OCI-LY3 (cell line): ENCODE data around the gene PERCC1.

ENCODE experiments used
- H2AFZ ChIP-seq: fragments of 200-600, 300-600 bp; shearing (Covaris generic); 2 replicates; pipeline ENCODE4 v1.6.0; 2014; ENCODE audit warnings: antibody characterized with exemption, low read depth, low read length
- H3K27ac ChIP-seq: fragments of 200-600, 300-600 bp; sonication (generic); 2 replicates; pipeline ENCODE4 v1.5.1; 2014; ENCODE audit warnings: mild to moderate bottlenecking, low read length, moderate library complexity, mixed read lengths
- H3K27me3 ChIP-seq: fragments of 200-600, 300-600 bp; sonication (generic); 2 replicates; pipeline ENCODE4 v1.6.1; 2014; ENCODE audit warnings: low read depth, low read length, mixed read lengths
- H3K36me3 ChIP-seq: fragments of 200-600, 300-600 bp; sonication (generic); replicated peaks from 2 replicates; pipeline ENCODE3; 2014; ENCODE audit warnings: low read depth, low read length, mixed read lengths
- H3K4me1 ChIP-seq: fragments of 300-600, 200-600 bp; sonication (generic); 2 replicates; pipeline ENCODE4 v1.6.1; 2014; ENCODE audit warnings: low read length, mixed read lengths
- H3K4me2 ChIP-seq: fragments of 200-600, 300-600 bp; sonication (generic); 2 replicates; pipeline ENCODE4 v1.6.1; 2014; ENCODE audit warnings: low read length, mixed read lengths
- H3K4me3 ChIP-seq: fragments of 300-600, 200-600 bp; sonication (generic); 2 replicates; pipeline ENCODE4 v1.5.1; 2014; ENCODE audit warnings: antibody characterized with exemption, mild to moderate bottlenecking, low read length, moderate library complexity
- H3K79me2 ChIP-seq: fragments of 300-600, 200-600 bp; shearing (Covaris generic); 2 replicates; pipeline ENCODE4 v1.6.1; 2014; ENCODE audit warnings: mild to moderate bottlenecking, low read length, mixed read lengths
- H3K9ac ChIP-seq: fragments of 300-600, 200-600 bp; shearing (Covaris generic); 2 replicates; pipeline ENCODE4 v1.6.0; 2014; ENCODE audit warnings: mild to moderate bottlenecking, low read length, moderate library complexity
- H3K9me3 ChIP-seq: fragments of 200-600, 300-600 bp; shearing (Covaris generic); 2 replicates; pipeline ENCODE4 v1.6.1; 2014; ENCODE audit warnings: low read length, mixed read lengths; ENCODE audit not compliant: insufficient read depth
- H4K20me1 ChIP-seq: fragments of 200-600, 300-600 bp; sonication (generic); 2 replicates; pipeline ENCODE4 v1.6.1; 2016; ENCODE audit warnings: low read length, mixed read lengths; ENCODE audit not compliant: insufficient read depth
- EZH2phosphoT487 ChIP-seq: fragments of 200-600 bp; shearing (Covaris generic); IDR thresholded peaks from 2 replicates; pipeline ENCODE4 v1.6.1; 2018; ENCODE audit warnings: antibody characterized with exemption, mixed run types, low read depth
- TF ChIP-seq, protein P1 (sequence below): fragments of 200-600, 300-600 bp; sonication (generic); IDR thresholded peaks from 2 replicates; pipeline ENCODE4 v1.5.1; 2014; ENCODE audit warnings: antibody characterized with exemption, low read length, low read depth

Gene PERCC1

DNA sequence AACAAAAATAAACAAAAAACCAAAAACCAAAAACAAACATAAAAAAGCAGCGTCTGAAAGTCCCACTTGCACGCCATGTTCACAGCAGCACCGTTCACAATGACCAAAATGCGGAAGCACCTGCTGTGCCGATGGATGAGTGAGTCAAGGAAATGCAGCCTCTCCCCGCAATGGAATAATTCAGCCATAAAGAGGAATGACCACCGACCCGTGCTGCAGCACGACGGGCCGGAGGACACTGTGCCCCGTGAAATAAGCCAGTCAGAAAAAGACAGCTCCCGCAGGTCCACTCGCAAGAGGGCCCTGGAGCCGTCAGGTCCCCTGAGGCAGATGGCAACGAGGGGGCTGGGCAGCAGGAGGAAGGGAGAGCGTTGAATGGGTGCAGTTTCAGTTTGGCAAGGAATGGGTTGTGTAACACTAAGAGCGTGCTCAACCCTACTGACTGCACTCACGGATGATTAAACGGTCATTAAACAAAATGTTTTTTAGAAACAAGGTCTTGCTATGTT, 38.9 kb downstream of the PERCC1 start:
- no peak overlapping the region for H3K27ac ChIP-seq
- no peak overlapping the region for H3K4me2 ChIP-seq
- H4K20me1 ChIP-seq, result no peaks in the 10 kb centered on the region
- peaks cover 49% of the 10 kb centered on the region for H3K79me2 ChIP-seq
- H3K4me1 ChIP-seq, result peaks cover 4% of the 10 kb centered on the region
- no peaks in the 10 kb centered on the region for H3K36me3 ChIP-seq
- no peaks in the 10 kb centered on the region for H3K27me3 ChIP-seq
- H3K4me3 ChIP-seq, result no peak overlapping the region
- no peak overlapping the region for H2AFZ ChIP-seq
- H3K9me3 ChIP-seq, result no peaks in the 10 kb centered on the region
- TF ChIP-seq, protein P1, sequence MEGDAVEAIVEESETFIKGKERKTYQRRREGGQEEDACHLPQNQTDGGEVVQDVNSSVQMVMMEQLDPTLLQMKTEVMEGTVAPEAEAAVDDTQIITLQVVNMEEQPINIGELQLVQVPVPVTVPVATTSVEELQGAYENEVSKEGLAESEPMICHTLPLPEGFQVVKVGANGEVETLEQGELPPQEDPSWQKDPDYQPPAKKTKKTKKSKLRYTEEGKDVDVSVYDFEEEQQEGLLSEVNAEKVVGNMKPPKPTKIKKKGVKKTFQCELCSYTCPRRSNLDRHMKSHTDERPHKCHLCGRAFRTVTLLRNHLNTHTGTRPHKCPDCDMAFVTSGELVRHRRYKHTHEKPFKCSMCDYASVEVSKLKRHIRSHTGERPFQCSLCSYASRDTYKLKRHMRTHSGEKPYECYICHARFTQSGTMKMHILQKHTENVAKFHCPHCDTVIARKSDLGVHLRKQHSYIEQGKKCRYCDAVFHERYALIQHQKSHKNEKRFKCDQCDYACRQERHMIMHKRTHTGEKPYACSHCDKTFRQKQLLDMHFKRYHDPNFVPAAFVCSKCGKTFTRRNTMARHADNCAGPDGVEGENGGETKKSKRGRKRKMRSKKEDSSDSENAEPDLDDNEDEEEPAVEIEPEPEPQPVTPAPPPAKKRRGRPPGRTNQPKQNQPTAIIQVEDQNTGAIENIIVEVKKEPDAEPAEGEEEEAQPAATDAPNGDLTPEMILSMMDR, result no peak
- TF ChIP-seq EZH2phosphoT487, result no peak
- H3K9ac ChIP-seq, result no peak overlapping the region

DNA sequence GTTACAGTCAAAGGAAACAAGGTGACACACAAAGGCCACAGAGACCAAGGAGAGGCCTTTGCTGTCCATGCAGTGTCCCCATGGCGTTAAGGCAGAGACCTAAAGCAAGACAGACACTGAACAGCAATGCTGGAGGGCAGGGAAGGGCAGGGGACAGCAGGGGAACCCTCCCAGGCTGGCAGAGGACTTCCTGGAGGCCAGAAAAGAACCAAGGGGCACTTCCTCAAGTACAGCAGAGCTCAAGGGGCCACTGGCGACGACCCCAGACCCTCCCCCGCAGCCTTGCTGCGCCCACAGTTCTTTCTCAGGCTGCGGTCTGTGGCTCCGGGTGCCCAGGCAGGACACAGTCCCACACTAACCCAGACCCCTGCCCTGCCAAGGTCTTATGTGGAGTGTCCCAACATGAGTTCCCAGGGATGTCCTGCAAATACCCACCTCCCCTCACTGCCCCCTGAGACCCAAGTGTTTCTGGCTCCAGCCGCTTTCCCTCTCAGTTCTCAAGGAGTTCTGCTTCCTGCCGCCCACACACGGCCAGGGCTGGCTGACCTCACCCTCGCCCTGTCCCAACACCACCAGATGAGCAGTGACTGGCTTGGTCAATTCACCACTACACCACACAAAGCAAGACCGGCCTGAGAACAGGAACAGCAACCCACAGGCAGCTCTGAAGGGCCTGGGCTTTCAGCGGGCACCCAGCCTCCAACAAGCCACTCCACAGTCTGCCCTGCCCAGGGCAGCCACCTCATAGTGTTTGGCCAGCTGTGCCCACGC, 39.8 kb downstream of the PERCC1 start:
- no peak overlapping the region for H3K4me2 ChIP-seq
- H3K36me3 ChIP-seq, result no peaks in the 10 kb centered on the region
- H4K20me1 ChIP-seq, result no peaks in the 10 kb centered on the region
- no peak for TF ChIP-seq EZH2phosphoT487
- TF ChIP-seq, protein P1, result no peak
- H3K9me3 ChIP-seq, result no peaks in the 10 kb centered on the region
- H3K79me2 ChIP-seq, result peaks cover 57% of the 10 kb centered on the region
- H3K9ac ChIP-seq, result no peak overlapping the region
- H3K27ac ChIP-seq, result no peak overlapping the region
- no peaks in the 10 kb centered on the region for H3K27me3 ChIP-seq
- peaks cover 6% of the 10 kb centered on the region for H3K4me1 ChIP-seq
- H3K4me3 ChIP-seq, result no peak overlapping the region
- no peak overlapping the region for H2AFZ ChIP-seq

DNA sequence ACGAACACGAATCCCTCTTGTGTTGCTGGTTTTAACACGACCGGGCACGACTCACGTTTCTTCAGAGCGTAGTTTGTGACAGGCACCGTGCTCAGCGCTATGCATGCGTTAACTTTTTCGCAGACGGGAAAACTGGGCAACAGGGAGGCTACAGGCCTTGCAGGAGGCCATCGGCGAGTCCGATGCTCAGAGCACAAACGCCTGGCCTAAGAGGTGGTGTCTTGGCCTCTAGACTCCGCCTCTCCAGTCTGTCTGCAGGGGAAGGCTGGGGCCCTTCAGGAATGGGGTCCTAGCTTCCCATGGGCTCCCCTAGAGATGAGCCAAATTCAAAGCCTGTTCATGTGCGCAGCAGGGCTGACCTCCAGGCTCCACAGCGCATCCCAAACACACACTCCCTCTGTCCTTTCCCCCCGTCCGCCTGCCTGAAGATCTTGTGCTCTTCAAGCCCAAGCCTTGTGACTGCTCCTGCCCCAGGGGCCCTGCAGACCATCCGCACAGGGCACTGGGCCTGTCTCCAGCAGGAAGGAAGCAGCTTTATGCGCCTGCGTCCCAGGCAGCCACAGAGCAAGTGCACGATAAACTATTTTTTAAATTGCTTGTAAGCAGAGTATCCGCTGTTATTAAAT, 40.8 kb downstream of the PERCC1 start:
- Histone ChIP-seq H3K4me1 (peaks cover 8% of the 10 kb centered on the region), H3K36me3 (no peaks in the 10 kb centered on the region), H3K4me2 (no peak overlapping the region), H3K9ac (no peak overlapping the region), H3K27me3 (no peaks in the 10 kb centered on the region), H2AFZ (no peak overlapping the region), H3K27ac (no peak overlapping the region), H3K79me2 (peaks cover 57% of the 10 kb centered on the region), H3K4me3 (no peak overlapping the region), H4K20me1 (no peaks in the 10 kb centered on the region), H3K9me3 (no peaks in the 10 kb centered on the region)
- TF ChIP-seq, protein P1, result no peak
- no peak for TF ChIP-seq EZH2phosphoT487

DNA sequence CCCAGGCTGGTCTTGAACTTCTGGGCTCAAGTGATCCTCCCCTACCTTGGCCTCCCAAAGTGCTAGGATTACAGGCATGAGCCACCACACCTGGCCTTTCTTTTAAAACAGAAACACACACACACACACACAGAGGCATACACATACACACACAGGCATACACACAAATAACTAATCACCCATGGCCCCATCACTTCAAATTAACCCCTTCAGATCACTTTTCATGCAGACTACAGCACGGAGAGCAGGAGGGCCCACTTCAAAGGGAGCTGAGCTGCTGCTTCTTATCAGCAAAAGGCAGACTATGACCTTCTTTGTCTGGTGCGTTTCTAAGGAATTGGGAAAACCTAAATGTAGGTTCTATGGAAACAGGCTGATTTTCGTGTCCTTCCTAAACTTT, 42.1 kb downstream of the PERCC1 start:
- peaks cover 8% of the 10 kb centered on the region for H3K4me1 ChIP-seq
- H3K36me3 ChIP-seq, result no peaks in the 10 kb centered on the region
- no peaks in the 10 kb centered on the region for H3K27me3 ChIP-seq
- no peaks in the 10 kb centered on the region for H4K20me1 ChIP-seq
- no peak overlapping the region for H3K4me3 ChIP-seq
- H2AFZ ChIP-seq, result no peak overlapping the region
- H3K9me3 ChIP-seq, result no peaks in the 10 kb centered on the region
- H3K79me2 ChIP-seq, result peaks cover 48% of the 10 kb centered on the region
- TF ChIP-seq, protein P1, result no peak
- no peak for TF ChIP-seq EZH2phosphoT487
- H3K4me2 ChIP-seq, result no peak overlapping the region
- no peak overlapping the region for H3K27ac ChIP-seq
- no peak overlapping the region for H3K9ac ChIP-seq
